Muscle of leg (tissue), 11 donors: Measurements from ENCODE around the gene FAM83F. TPM values are rescaled to one million over a fixed set of nuclear protein-coding genes. Genes with fewer than 3 reads are reported as not detected.
"Not testable (repeated sequence)": the region's sequence is repeated elsewhere in the genome, so short reads cannot be mapped to it uniquely, and the experiment has no call there.

Experiments used
- DNase-seq: peaks from one replicate; pipeline ENCODE4 v3.0.0; 2013
- H3K27ac ChIP-seq: one replicate; pipeline ENCODE4 v1.5.1; 2013; ENCODE audit warnings: mild to moderate bottlenecking, low read length, control low read depth
- H3K27me3 ChIP-seq: one replicate; pipeline ENCODE4 v1.6.1; 2013; ENCODE audit warnings: low read length; ENCODE audit not compliant: control insufficient read depth, insufficient read depth
- H3K36me3 ChIP-seq: one replicate; pipeline ENCODE4 v1.6.1; 2013; ENCODE audit warnings: low read length; ENCODE audit not compliant: control insufficient read depth, insufficient read depth
- H3K4me1 ChIP-seq: one replicate; pipeline ENCODE4 v1.6.1; 2013; ENCODE audit warnings: low read length; ENCODE audit not compliant: control insufficient read depth, insufficient read depth
- H3K4me3 ChIP-seq: one replicate; pipeline ENCODE4 v1.5.1; 2013; ENCODE audit warnings: low read length, control low read depth
- H3K9me3 ChIP-seq: replicated peaks from 2 replicates; pipeline ENCODE4 v1.6.1; 2013; ENCODE audit warnings: low read depth, low read length; ENCODE audit not compliant: control insufficient read depth
- WGBS: methylation state at CpG from one replicate; pipeline ENCODE4 v1.1.5; 2013; ENCODE audit warnings: missing lambda C conversion rate; ENCODE audit not compliant: insufficient coverage; 5-methylcytosine and 5-hydroxymethylcytosine counted together
- polyA plus RNA-seq, 8 donors: library from polyadenylated mRNA; unstranded; fragments of 120-200 nt; gene quantifications; one replicate each; pipeline versions ENCODE4 v1.2.1 to v1.2.3, GENCODE V29; 2013; ENCODE audit warnings: inconsistent platforms in 1 of 8, low replicate concordance in 1 of 8; ENCODE audit not compliant: insufficient read length in 8 of 8, insufficient read depth in 1 of 8
- total RNA-seq: library from RNA; stranded (reverse); fragments of 120-200 nt; gene quantifications from one replicate; pipeline ENCODE4 v1.2.4, GENCODE V29; 2013

The FAM83F gene
- total and polyA plus RNA-seq, 9 donors, result 0.06 to 0.82 (median 0.27) TPM

DNA sequence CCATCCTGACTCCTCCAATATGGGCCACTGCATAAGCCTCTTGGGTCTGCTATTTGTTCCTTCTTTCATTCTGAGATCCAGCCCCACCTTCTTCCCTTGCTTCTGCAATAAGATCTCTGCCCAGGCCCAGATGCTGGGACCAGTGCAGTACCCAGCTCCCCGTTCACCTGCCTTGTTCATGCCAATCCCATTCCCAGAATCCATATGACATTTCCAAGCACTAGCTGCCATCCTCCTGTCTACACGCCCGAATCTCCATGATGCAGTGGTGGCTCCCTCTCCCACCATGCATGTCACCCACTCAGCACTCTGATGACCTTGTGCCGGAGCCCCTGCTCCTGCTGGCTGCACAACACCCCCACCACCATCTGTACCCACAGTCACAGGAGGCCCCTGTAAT, 11.4 kb upstream of the FAM83F start:
- peaks cover 20% of the 10 kb centered on the region for H3K27me3 ChIP-seq
- no peaks in the 10 kb centered on the region for H3K36me3 ChIP-seq
- no peak for DNase-seq
- H3K9me3 ChIP-seq, result no peaks in the 10 kb centered on the region
- H3K27ac ChIP-seq, result no peak overlapping the region
- 87% methylated on average over 3 of the region's 4 CpGs for WGBS
- no peak overlapping the region for H3K4me3 ChIP-seq
- H3K4me1 ChIP-seq, result no peaks in the 10 kb centered on the region

- DNase-seq, result no peak
- Histone ChIP-seq H3K9me3 (no peaks in the 10 kb centered on the region), H3K27ac (no peak overlapping the region), H3K4me3 (no peak overlapping the region), H3K4me1 (no peaks in the 10 kb centered on the region), H3K27me3 (peaks cover 26% of the 10 kb centered on the region), H3K36me3 (no peaks in the 10 kb centered on the region)
- 83% methylated on average over 1 of the region's 2 CpGs for WGBS
These were observed 10.7 kb upstream of the FAM83F start for GRCh38 chr22:39984006-39984405.

DNA sequence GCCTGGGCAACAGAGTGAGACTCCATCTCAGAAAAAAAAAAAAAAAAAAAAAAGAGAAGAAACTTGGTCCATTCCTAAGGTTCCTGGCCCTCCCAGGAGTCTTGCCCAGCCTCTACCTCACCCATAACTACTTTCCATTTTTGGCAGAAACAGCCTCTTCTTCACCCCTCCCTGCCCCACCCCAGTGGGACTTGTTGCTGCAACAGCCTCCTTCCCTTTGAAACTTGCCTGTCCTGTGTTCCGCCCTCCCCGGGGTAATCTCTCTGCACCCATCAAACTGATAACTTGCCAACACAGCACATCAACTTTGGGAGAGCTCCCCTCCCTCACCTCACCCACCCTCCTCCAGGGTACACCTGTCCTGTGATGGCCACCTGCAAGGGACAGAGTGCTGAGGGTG, 10.0 kb upstream of the FAM83F start:
- H3K4me1 ChIP-seq, result no peaks in the 10 kb centered on the region
- peaks cover 32% of the 10 kb centered on the region for H3K27me3 ChIP-seq
- DNase-seq, result no peak
- H3K4me3 ChIP-seq, result no peak overlapping the region
- H3K36me3 ChIP-seq, result no peaks in the 10 kb centered on the region
- WGBS, result 88% methylated on average over 2 of the region's 2 CpGs
- no peaks in the 10 kb centered on the region for H3K9me3 ChIP-seq
- no peak overlapping the region for H3K27ac ChIP-seq

DNA sequence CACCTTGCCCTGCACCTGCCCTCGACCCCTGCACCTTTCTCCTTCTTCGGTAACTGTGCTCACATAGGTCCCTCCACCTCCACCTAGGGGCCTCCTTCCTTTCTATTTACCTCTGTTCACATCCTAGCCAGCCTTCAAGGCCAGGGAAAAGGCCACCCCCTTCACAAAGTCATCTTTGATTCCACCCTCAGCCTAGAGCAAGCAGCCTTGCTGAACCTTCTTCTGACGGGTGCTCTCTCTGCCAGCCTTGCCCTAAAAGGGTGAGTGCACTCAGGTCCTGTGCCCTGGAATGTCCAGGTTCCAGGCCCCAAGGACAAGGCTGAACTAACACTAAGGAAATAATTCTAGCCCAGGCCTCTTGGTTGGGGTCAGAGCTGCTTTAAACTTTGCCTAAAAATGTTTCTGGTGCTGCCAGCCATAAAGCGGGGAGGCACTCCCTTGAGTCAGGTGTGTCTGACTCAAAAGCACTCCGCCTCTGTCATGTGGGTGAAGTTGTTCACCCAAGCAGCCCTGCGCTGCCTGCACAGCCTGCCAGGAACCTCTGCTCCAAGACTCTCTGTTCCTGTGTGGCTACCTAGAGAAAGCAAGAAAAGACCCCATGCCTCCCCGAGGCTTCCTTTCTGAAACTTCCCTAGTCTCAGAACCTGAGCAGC, 9.2 kb upstream of the FAM83F start:
- H3K4me3 ChIP-seq, result no peak overlapping the region
- no peak overlapping the region for H3K27ac ChIP-seq
- no peaks in the 10 kb centered on the region for H3K4me1 ChIP-seq
- DNase-seq, result no peak
- H3K9me3 ChIP-seq, result no peaks in the 10 kb centered on the region
- H3K36me3 ChIP-seq, result no peaks in the 10 kb centered on the region
- peaks cover 34% of the 10 kb centered on the region for H3K27me3 ChIP-seq
- WGBS, result 77% methylated on average over 7 of the region's 7 CpGs

GRCh38 chr22:39988386-39989114, 6.2 kb upstream of the FAM83F start:
- Histone ChIP-seq H3K36me3 (no peaks in the 10 kb centered on the region), H3K4me3 (no peak overlapping the region), H3K9me3 (no peaks in the 10 kb centered on the region), H3K27me3 (peaks cover 52% of the 10 kb centered on the region), H3K27ac (no peak overlapping the region), H3K4me1 (no peaks in the 10 kb centered on the region)
- WGBS, result 62% methylated on average over 7 of the region's 10 CpGs
- DNase-seq, result no peak

- DNase-seq, result no peak
- WGBS, result 51% methylated on average over 5 of the region's 7 CpGs
- H3K4me3 ChIP-seq, result no peak overlapping the region
- no peaks in the 10 kb centered on the region for H3K36me3 ChIP-seq
- no peak overlapping the region for H3K27ac ChIP-seq
- H3K27me3 ChIP-seq, result peaks cover 62% of the 10 kb centered on the region
- H3K9me3 ChIP-seq, result no peaks in the 10 kb centered on the region
- peaks cover 4% of the 10 kb centered on the region for H3K4me1 ChIP-seq
These were observed 5.1 kb upstream of the FAM83F start for GRCh38 chr22:39989633-39990032.

DNA sequence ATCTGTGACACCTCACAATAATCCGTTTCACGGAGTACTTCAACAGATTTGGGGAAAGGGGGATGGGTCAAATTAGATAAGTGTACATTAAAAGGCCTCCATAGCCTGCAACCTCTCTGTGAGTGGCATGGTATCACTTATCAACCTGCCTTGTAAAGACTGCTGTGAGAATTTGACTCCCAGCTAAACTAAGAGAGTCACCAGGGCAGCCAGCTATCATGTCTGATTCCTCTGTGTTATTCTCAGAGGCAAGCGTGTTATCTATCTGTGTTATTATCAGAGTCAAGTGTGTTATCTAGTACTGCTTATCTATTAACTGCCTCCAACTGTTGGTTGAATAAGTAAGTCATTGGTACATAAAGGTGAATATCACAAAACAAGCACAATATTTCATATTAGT, 4.1 kb upstream of the FAM83F start:
- no peak overlapping the region for H3K4me3 ChIP-seq
- peaks cover 59% of the 10 kb centered on the region for H3K27me3 ChIP-seq
- no CpG with 5 or more reads among the region's 3 CpGs for WGBS
- H3K27ac ChIP-seq, result no peak overlapping the region
- H3K9me3 ChIP-seq, result no peaks in the 10 kb centered on the region
- no peak for DNase-seq
- H3K4me1 ChIP-seq, result peaks cover 6% of the 10 kb centered on the region
- H3K36me3 ChIP-seq, result no peaks in the 10 kb centered on the region

DNA sequence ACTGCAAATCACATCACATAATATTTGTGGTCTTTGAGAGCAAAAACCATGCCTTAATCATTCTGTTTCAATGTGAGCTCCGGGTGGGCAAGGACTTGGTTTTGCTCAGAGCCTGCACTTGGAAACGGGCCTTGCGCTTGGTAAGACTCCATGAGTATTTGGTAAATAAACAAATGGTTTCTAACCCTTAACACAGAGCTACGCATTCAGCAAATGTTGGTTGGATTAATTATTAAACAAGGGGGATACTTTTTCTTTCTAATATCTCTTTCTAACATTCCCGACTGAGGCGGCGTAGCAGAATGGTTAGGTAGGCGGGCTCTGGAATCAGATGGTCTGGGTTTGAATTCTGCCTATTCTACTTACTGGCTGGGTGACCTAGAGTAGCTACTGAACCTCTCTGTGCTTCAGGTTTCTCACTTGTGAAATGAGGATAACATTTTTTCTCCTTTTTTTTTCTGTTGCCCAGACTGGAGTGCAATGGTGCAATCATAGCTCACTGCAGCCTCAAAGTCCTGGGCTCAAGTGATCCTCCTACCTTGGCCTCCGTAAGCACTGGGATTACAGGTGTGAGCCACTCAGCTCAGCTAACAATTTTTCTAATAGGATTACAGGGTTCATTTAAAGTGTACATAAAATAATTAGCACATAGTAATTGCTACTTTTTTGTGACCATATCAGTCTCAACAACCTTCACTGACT, 3.4 kb upstream of the FAM83F start:
- no CpG with 5 or more reads among the region's 9 CpGs for WGBS
- Histone ChIP-seq H3K4me1 (peaks cover 6% of the 10 kb centered on the region), H3K9me3 (no peaks in the 10 kb centered on the region), H3K4me3 (no peak overlapping the region), H3K36me3 (no peaks in the 10 kb centered on the region), H3K27ac (no peak overlapping the region), H3K27me3 (peaks cover 61% of the 10 kb centered on the region)
- no peak for DNase-seq

DNA sequence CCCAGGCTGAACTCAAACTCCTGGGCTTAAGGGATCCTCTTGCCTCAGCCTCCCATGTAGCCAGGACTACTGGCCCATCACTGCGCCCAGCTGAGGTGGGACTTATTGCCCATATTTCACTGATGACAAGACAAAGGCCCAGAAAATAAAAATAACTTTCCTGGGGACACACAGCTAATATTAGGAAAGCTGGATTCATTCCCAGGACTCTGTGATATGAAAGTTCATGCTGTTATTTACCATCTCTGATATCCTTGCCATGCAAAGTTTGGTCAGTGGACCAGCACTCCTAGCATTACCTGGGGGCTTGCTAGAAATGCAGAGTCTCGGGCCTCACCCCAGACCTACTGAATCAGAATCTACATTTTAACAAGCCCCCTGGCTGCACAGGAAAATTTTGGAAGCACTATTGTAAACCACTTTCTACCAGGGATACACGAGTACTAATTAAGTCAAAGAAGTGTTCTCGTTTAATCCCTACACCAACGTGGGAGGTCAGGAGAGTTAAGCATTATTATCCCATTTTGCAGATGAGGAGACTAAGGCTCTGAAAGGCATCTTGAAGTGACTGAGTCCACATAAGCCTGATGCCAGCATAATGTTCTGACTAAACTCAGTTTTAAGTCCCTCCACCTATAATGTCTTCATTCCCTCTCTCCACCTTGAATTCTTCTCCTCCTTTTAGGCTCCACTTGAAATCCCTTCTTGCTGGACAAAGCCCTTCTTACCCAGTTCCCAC, 2.5 kb upstream of the FAM83F start:
- H3K36me3 ChIP-seq, result no peaks in the 10 kb centered on the region
- peaks cover 70% of the 10 kb centered on the region for H3K27me3 ChIP-seq
- WGBS, result 100% methylated on average over 1 of the region's 5 CpGs
- peaks cover 6% of the 10 kb centered on the region for H3K4me1 ChIP-seq
- H3K9me3 ChIP-seq, result no peaks in the 10 kb centered on the region
- H3K27ac ChIP-seq, result no peak overlapping the region
- DNase-seq, result no peak
- no peak overlapping the region for H3K4me3 ChIP-seq

- 87% methylated on average over 4 of the region's 7 CpGs for WGBS
- H3K4me1 ChIP-seq, H3K36me3 ChIP-seq, H3K4me3 ChIP-seq, H3K27ac ChIP-seq, H3K9me3 ChIP-seq, DNase-seq: not testable (repeated sequence)
- H3K27me3 ChIP-seq, result peaks cover 76% of the 10 kb centered on the region
These were observed 1.9 kb upstream of the FAM83F start for GRCh38 chr22:39992894-39993293.
